Measurements from ENCODE around the gene VAV1. TPM values are rescaled to one million over a fixed set of nuclear protein-coding genes. Genes with fewer than 3 reads are reported as not detected.

Gene VAV1
- total RNA-seq, 1 experiment from 2014 or later = 0.05 TPM

DNA sequence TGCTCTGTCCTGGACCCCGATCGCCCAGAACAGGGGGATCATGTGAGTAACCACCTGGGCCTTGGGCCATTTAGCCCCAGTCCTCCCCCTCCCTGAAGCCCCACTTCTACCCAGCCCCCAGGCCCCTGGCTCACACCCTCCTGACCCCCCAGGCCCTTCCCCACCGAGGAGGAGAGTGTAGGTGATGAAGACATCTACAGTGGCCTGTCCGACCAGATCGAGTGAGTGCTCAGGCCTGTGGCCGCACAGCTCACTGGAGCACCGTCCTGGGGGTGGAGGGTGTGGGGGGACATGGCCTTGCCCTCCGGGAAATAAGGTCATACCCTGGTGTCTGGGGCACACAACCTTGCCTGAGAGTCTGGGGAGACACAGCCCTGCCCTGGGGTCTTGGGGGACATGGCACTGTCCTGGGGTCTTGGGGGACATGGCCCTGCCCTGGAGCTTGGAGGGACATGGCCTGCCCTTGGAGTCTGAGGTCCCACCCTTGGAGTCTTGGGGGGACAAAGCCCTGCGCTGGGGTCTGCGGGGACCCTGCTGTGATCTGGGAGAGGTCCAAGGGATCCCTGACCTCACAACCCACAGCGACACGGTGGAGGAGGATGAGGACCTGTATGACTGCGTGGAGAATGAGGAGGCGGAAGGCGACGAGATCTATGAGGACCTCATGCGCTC lies 49.3 kb downstream of the VAV1 start:
- in situ Hi-C loops (cut with HindIII; ENCODE audit: low pct_unique_long_range_greater_than_20kb, low sequenced_read_pairs) = no loop called here
- H3K36me3 ChIP-seq (ENCODE audit: control insufficient read depth, insufficient read depth, low read length) = no peaks in the 10 kb centered on the region
- DNase-seq (ENCODE audit: low read depth, low spot score) (no peak), ATAC-seq (no peak)
- H3K4me3 ChIP-seq (ENCODE audit: low read depth in 2 of 2, low read length in 2 of 2) = no peak overlapping the region
- no peaks in the 10 kb centered on the region for H3K27me3 ChIP-seq (ENCODE audit: control insufficient read depth, insufficient read depth, low read length)
- ChIA-PET CTCF (interaction anchor here (0.7 kb wide), 1 partner anchor 8 kb away, joined by 9 read pairs; no protein-coding TSS in a partner anchor), POLR2A (interaction anchor here (0.6 kb wide), 1 partner anchor 42 kb away, joined by 3 read pairs; no protein-coding TSS in a partner anchor)
- TF ChIP-seq, protein P1, sequence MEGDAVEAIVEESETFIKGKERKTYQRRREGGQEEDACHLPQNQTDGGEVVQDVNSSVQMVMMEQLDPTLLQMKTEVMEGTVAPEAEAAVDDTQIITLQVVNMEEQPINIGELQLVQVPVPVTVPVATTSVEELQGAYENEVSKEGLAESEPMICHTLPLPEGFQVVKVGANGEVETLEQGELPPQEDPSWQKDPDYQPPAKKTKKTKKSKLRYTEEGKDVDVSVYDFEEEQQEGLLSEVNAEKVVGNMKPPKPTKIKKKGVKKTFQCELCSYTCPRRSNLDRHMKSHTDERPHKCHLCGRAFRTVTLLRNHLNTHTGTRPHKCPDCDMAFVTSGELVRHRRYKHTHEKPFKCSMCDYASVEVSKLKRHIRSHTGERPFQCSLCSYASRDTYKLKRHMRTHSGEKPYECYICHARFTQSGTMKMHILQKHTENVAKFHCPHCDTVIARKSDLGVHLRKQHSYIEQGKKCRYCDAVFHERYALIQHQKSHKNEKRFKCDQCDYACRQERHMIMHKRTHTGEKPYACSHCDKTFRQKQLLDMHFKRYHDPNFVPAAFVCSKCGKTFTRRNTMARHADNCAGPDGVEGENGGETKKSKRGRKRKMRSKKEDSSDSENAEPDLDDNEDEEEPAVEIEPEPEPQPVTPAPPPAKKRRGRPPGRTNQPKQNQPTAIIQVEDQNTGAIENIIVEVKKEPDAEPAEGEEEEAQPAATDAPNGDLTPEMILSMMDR (IDR thresholded peaks at IDR 0.05) = no peak
- no peak overlapping the region for H3K27ac ChIP-seq (ENCODE audit: low read length)
- no peaks in the 10 kb centered on the region for H3K9me3 ChIP-seq (ENCODE audit: control insufficient read depth, insufficient read depth, low read depth, low read length)
- no TSS peak for BruUV-seq (replicated peaks)
- no peaks in the 10 kb centered on the region for H3K4me1 ChIP-seq (ENCODE audit: control insufficient read depth, insufficient read depth, low read length)
- intact Hi-C loops (cut with micrococcal nuclease; ENCODE audit: unreplicated experiment) = no loop called here

DNA sequence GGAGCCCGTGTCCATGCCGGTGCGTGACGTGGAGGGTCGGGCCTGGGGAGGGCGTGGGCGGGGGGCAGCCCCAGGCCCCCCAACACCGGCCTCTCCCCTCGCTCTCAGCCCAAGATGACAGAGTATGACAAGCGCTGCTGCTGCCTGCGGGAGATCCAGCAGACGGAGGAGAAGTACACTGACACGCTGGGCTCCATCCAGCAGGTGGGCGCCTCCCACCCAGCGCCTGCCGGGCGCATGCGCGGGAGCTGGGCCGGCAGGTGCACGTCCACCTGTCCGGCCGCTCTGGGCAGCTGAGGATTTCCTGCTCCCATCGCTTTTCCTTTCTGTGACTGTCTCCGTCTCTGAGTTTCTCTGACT lies 49.8 kb downstream of the VAV1 start:
- Histone ChIP-seq H3K36me3 (ENCODE audit: control insufficient read depth, insufficient read depth, low read length) (no peaks in the 10 kb centered on the region), H3K9me3 (ENCODE audit: control insufficient read depth, insufficient read depth, low read depth, low read length) (no peaks in the 10 kb centered on the region), H3K4me3 (ENCODE audit: low read depth in 2 of 2, low read length in 2 of 2) (no peak overlapping the region), H3K27ac (ENCODE audit: low read length) (no peak overlapping the region), H3K27me3 (ENCODE audit: control insufficient read depth, insufficient read depth, low read length) (no peaks in the 10 kb centered on the region), H3K4me1 (ENCODE audit: control insufficient read depth, insufficient read depth, low read length) (no peaks in the 10 kb centered on the region)
- in situ Hi-C loops (cut with HindIII; ENCODE audit: low pct_unique_long_range_greater_than_20kb, low sequenced_read_pairs) = no loop called here
- ChIA-PET CTCF (interaction anchor here (0.7 kb wide), 1 partner anchor 7 kb away, joined by 9 read pairs; no protein-coding TSS in a partner anchor), POLR2A (interaction anchor here (0.7 kb wide), 1 partner anchor 102 kb away, joined by 3 read pairs; no protein-coding TSS in a partner anchor)
- BruUV-seq (replicated peaks) = no TSS peak
- TF ChIP-seq TCF7L2 (IDR thresholded peaks at IDR 0.05; ENCODE audit: low read depth, low read length) (no peak), SIN3A (IDR thresholded peaks at IDR 0.05; ENCODE audit: borderline replicate concordance, insufficient read depth, low read depth, low read length) (no peak), POLR2AphosphoS5 (IDR thresholded peaks at IDR 0.05; ENCODE audit: low read depth, low read length) (no peak)
- TF ChIP-seq, protein P2, sequence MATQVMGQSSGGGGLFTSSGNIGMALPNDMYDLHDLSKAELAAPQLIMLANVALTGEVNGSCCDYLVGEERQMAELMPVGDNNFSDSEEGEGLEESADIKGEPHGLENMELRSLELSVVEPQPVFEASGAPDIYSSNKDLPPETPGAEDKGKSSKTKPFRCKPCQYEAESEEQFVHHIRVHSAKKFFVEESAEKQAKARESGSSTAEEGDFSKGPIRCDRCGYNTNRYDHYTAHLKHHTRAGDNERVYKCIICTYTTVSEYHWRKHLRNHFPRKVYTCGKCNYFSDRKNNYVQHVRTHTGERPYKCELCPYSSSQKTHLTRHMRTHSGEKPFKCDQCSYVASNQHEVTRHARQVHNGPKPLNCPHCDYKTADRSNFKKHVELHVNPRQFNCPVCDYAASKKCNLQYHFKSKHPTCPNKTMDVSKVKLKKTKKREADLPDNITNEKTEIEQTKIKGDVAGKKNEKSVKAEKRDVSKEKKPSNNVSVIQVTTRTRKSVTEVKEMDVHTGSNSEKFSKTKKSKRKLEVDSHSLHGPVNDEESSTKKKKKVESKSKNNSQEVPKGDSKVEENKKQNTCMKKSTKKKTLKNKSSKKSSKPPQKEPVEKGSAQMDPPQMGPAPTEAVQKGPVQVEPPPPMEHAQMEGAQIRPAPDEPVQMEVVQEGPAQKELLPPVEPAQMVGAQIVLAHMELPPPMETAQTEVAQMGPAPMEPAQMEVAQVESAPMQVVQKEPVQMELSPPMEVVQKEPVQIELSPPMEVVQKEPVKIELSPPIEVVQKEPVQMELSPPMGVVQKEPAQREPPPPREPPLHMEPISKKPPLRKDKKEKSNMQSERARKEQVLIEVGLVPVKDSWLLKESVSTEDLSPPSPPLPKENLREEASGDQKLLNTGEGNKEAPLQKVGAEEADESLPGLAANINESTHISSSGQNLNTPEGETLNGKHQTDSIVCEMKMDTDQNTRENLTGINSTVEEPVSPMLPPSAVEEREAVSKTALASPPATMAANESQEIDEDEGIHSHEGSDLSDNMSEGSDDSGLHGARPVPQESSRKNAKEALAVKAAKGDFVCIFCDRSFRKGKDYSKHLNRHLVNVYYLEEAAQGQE (IDR thresholded peaks at IDR 0.05; ENCODE audit: insufficient read depth in 1 of 2, low read depth in 2 of 2, low read length in 1 of 2) = no peak
- TF ChIP-seq, protein P1 (IDR thresholded peaks at IDR 0.05) = no peak
- intact Hi-C loops (cut with micrococcal nuclease; ENCODE audit: unreplicated experiment) = no loop called here
- DNase-seq (ENCODE audit: low read depth, low spot score) (no peak), ATAC-seq (no peak)
